Smooth muscle cell (in vitro differentiated cells): ENCODE results near the gene GH1. TPM values are rescaled to one million over a fixed set of nuclear protein-coding genes. Genes with fewer than 3 reads are reported as not detected.

Source experiments
- DNase-seq: peaks from one replicate; lab custom pipeline; 2025; ENCODE audit not compliant: unreplicated experiment; lab: John Stamatoyannopoulos, UW
- H2AFZ ChIP-seq: fragments of 200-600 bp; sonication (generic); 2 replicates; pipeline ENCODE4 v1.6.0; 2016; ENCODE audit warnings: antibody characterized with exemption, low read depth, mild to moderate bottlenecking
- H3F3A ChIP-seq: fragments of 200-600 bp; sonication (generic); 2 replicates; pipeline ENCODE4 v1.6.0; 2017; ENCODE audit warnings: antibody characterized with exemption, low read depth
- H3K27ac ChIP-seq: fragments of 200-600 bp; sonication (generic); 2 replicates; pipeline ENCODE4 v1.5.1; 2016; ENCODE audit warnings: low read depth, mild to moderate bottlenecking
- H3K27me3 ChIP-seq: fragments of 200-600 bp; sonication (generic); 2 replicates; pipeline ENCODE4 v1.6.1; 2016; ENCODE audit warnings: low read depth, mild to moderate bottlenecking
- H3K36me3 ChIP-seq: fragments of 200-600 bp; sonication (generic); 2 replicates; pipeline ENCODE4 v1.5.1; 2016; ENCODE audit warnings: low read depth
- H3K4me1 ChIP-seq: fragments of 200-600 bp; sonication (generic); 2 replicates; pipeline ENCODE4 v1.5.1; 2016; ENCODE audit warnings: low read depth
- H3K4me2 ChIP-seq: fragments of 200-600 bp; sonication (generic); 2 replicates; pipeline ENCODE4 v1.6.0; 2016; ENCODE audit warnings: mild to moderate bottlenecking
- H3K4me3 ChIP-seq: fragments of 200-600 bp; sonication (generic); 2 replicates; pipeline ENCODE4 v1.5.1; 2016; ENCODE audit warnings: mild to moderate bottlenecking
- H3K79me2 ChIP-seq: fragments of 200-600 bp; sonication (generic); 2 replicates; pipeline ENCODE4 v1.6.0; 2016; ENCODE audit warnings: low read depth, mild to moderate bottlenecking
- H3K9ac ChIP-seq: fragments of 200-600 bp; sonication (generic); 2 replicates; pipeline ENCODE4 v1.6.0; 2016; ENCODE audit warnings: low read depth
- H3K9me3 ChIP-seq: fragments of 200-600 bp; sonication (generic); replicated peaks from 2 replicates; pipeline ENCODE4 v1.5.1; 2016; ENCODE audit warnings: low read depth
- H4K20me1 ChIP-seq: fragments of 200-600 bp; sonication (generic); 2 replicates; pipeline ENCODE4 v1.6.0; 2016; ENCODE audit warnings: low read depth
- WGBS: methylation state at CpG from one replicate; pipeline ENCODE4 v1.1.7; 2016; ENCODE audit warnings: low lambda C conversion rate; 5-methylcytosine and 5-hydroxymethylcytosine counted together
- polyA plus RNA-seq: library from polyadenylated mRNA; unstranded; fragments of >200 nt; fragmentation: Nextera tagmentation; extraction: Ambion mirVana; gene quantifications from 2 replicates; pipeline ENCODE4 v1.2.1, GENCODE V29; 2016
- total RNA-seq: library from RNA; depleted of rRNA; stranded (reverse); fragments of >200 nt; gene quantifications from 2 replicates; pipeline ENCODE4 v1.2.3, GENCODE V29; 2014
- TF ChIP-seq, protein P1 (sequence below): fragments of 200-600 bp; sonication (generic); IDR thresholded peaks from 2 replicates; pipeline ENCODE4 v1.5.1; 2017; ENCODE audit warnings: borderline replicate concordance, mild to moderate bottlenecking, antibody characterized with exemption; ENCODE audit not compliant: insufficient read depth, poor library complexity, severe bottlenecking

Gene GH1
- total and polyA plus RNA-seq, 2 experiments from 2014 or later = not detected

GRCh38 chr17:63954402-63955063, 35.9 kb upstream of the GH1 start:
- 80% methylated on average over 11 of the region's 11 CpGs for WGBS
- Histone ChIP-seq H3K27ac (no peak overlapping the region), H2AFZ (no peak overlapping the region), H3K36me3 (no peaks in the 10 kb centered on the region), H3K9ac (no peak overlapping the region), H3K4me1 (no peaks in the 10 kb centered on the region), H3K27me3 (no peaks in the 10 kb centered on the region), H3F3A (no peaks in the 10 kb centered on the region), H3K79me2 (no peaks in the 10 kb centered on the region), H3K9me3 (no peaks in the 10 kb centered on the region), H3K4me3 (no peak overlapping the region), H3K4me2 (no peak overlapping the region), H4K20me1 (no peaks in the 10 kb centered on the region)
- DNase-seq = no peak
- TF ChIP-seq, protein P1, sequence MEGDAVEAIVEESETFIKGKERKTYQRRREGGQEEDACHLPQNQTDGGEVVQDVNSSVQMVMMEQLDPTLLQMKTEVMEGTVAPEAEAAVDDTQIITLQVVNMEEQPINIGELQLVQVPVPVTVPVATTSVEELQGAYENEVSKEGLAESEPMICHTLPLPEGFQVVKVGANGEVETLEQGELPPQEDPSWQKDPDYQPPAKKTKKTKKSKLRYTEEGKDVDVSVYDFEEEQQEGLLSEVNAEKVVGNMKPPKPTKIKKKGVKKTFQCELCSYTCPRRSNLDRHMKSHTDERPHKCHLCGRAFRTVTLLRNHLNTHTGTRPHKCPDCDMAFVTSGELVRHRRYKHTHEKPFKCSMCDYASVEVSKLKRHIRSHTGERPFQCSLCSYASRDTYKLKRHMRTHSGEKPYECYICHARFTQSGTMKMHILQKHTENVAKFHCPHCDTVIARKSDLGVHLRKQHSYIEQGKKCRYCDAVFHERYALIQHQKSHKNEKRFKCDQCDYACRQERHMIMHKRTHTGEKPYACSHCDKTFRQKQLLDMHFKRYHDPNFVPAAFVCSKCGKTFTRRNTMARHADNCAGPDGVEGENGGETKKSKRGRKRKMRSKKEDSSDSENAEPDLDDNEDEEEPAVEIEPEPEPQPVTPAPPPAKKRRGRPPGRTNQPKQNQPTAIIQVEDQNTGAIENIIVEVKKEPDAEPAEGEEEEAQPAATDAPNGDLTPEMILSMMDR = no peak

GRCh38 chr17:63950940-63951907, 32.6 kb upstream of the GH1 start:
- no peak overlapping the region for H2AFZ ChIP-seq
- no peaks in the 10 kb centered on the region for H3K79me2 ChIP-seq
- no peaks in the 10 kb centered on the region for H3F3A ChIP-seq
- no peaks in the 10 kb centered on the region for H3K4me1 ChIP-seq
- no peak for DNase-seq
- H4K20me1 ChIP-seq = no peaks in the 10 kb centered on the region
- no peaks in the 10 kb centered on the region for H3K27me3 ChIP-seq
- H3K9me3 ChIP-seq = no peaks in the 10 kb centered on the region
- WGBS = 88% methylated on average over 28 of the region's 29 CpGs
- H3K36me3 ChIP-seq = no peaks in the 10 kb centered on the region
- no peak overlapping the region for H3K9ac ChIP-seq
- H3K4me2 ChIP-seq = no peak overlapping the region
- no peak overlapping the region for H3K4me3 ChIP-seq
- TF ChIP-seq, protein P1 = peak; percentile 29
- H3K27ac ChIP-seq = no peak overlapping the region

GRCh38 chr17:63949576-63950250, 31.1 kb upstream of the GH1 start:
- H3K9ac ChIP-seq = no peak overlapping the region
- no peaks in the 10 kb centered on the region for H3K4me1 ChIP-seq
- no peaks in the 10 kb centered on the region for H3K79me2 ChIP-seq
- no peaks in the 10 kb centered on the region for H3F3A ChIP-seq
- no peak for DNase-seq
- no peak overlapping the region for H3K4me2 ChIP-seq
- no peaks in the 10 kb centered on the region for H3K36me3 ChIP-seq
- WGBS = 87% methylated on average over 11 of the region's 18 CpGs
- no peak overlapping the region for H3K4me3 ChIP-seq
- no peaks in the 10 kb centered on the region for H3K27me3 ChIP-seq
- H4K20me1 ChIP-seq = no peaks in the 10 kb centered on the region
- no peaks in the 10 kb centered on the region for H3K9me3 ChIP-seq
- H2AFZ ChIP-seq = no peak overlapping the region
- no peak overlapping the region for H3K27ac ChIP-seq
- TF ChIP-seq, protein P1 = no peak
